GM23338 (cell line): ENCODE data around the gene KCNMA1. TPM values are rescaled to one million over a fixed set of nuclear protein-coding genes. Genes with fewer than 3 reads are reported as not detected.

Source experiments
- ATAC-seq: fragments of 200-7000 bp; cut with Tn5 transposase; 3 replicates; pipeline ENCODE4 v1.9.1; 2020
- DNase-seq: peaks from one replicate; pipeline ENCODE4 v3.0.0-alpha.2; 2015; ENCODE audit warnings: low spot score
- H2AFZ ChIP-seq: fragments of 200-600 bp; sonication (generic); 2 replicates; pipeline ENCODE4 v1.8.0; 2016; ENCODE audit warnings: antibody characterized with exemption, mild to moderate bottlenecking, moderate library complexity
- H3F3A ChIP-seq: fragments of 200-600 bp; sonication (generic); replicated peaks from 2 replicates; pipeline ENCODE4 v1.8.0; 2017; ENCODE audit warnings: antibody characterized with exemption, mixed run types, low read depth
- H3K27ac ChIP-seq: fragments of 200-600 bp; sonication (generic); 2 replicates; pipeline ENCODE4 v1.6.1; 2016; ENCODE audit warnings: low read depth
- H3K27me3 ChIP-seq: fragments of 200-600 bp; sonication (generic); 2 replicates; pipeline ENCODE4 v1.8.0; 2016; ENCODE audit warnings: mild to moderate bottlenecking, mixed run types, moderate library complexity; ENCODE audit not compliant: insufficient read depth
- H3K36me3 ChIP-seq: fragments of 200-600 bp; sonication (generic); 2 replicates; pipeline ENCODE4 v1.8.0; 2016; ENCODE audit warnings: mild to moderate bottlenecking; ENCODE audit not compliant: insufficient read depth
- H3K4me1 ChIP-seq: fragments of 200-600 bp; sonication (generic); 2 replicates; pipeline ENCODE4 v1.8.0; 2016; ENCODE audit warnings: mild to moderate bottlenecking, moderate library complexity; ENCODE audit not compliant: insufficient read depth
- H3K4me2 ChIP-seq: fragments of 200-600 bp; sonication (generic); 2 replicates; pipeline ENCODE4 v1.7.1; 2017; ENCODE audit warnings: mixed run types
- H3K4me3 ChIP-seq: fragments of 200-600 bp; sonication (generic); 2 replicates; pipeline ENCODE4 v1.6.1; 2016; ENCODE audit warnings: mixed run types
- H3K79me2 ChIP-seq: fragments of 200-600 bp; sonication (generic); replicated peaks from 2 replicates; pipeline ENCODE4 v1.8.0; 2017; ENCODE audit warnings: mild to moderate bottlenecking; ENCODE audit not compliant: insufficient read depth
- H3K9me2 ChIP-seq: fragments of 200-600 bp; sonication (generic); 2 replicates; pipeline ENCODE4 v1.8.0; 2017; ENCODE audit not compliant: insufficient read depth
- H4K20me1 ChIP-seq: fragments of 200-600 bp; sonication (generic); replicated peaks from 2 replicates; pipeline ENCODE4 v1.8.0; 2017; ENCODE audit warnings: mild to moderate bottlenecking; ENCODE audit not compliant: insufficient read depth
- H3K27ac Mint-ChIP-seq: 2 replicates; pipeline ENCODE4 v1.8.0; 2020; ENCODE audit warnings: inconsistent platforms, mild to moderate bottlenecking, moderate library complexity, mixed read lengths
- H3K27me3 Mint-ChIP-seq: 3 replicates; pipeline ENCODE4 v1.8.0; 2022; ENCODE audit warnings: low read depth, mild to moderate bottlenecking, moderate library complexity, mixed read lengths, inconsistent platforms; ENCODE audit not compliant: insufficient read depth, poor library complexity
- H3K36me3 Mint-ChIP-seq: 3 replicates; pipeline ENCODE4 v1.8.0; 2021; ENCODE audit warnings: low read depth, mild to moderate bottlenecking, inconsistent platforms, moderate library complexity, mixed read lengths
- H3K4me1 Mint-ChIP-seq: 3 replicates; pipeline ENCODE4 v1.8.0; 2020; ENCODE audit warnings: mild to moderate bottlenecking, inconsistent platforms, mixed read lengths
- H3K4me3 Mint-ChIP-seq: 3 replicates; pipeline ENCODE4 v1.8.0; 2021; ENCODE audit warnings: moderate library complexity, mild to moderate bottlenecking, inconsistent platforms, mixed read lengths
- H3K9me3 Mint-ChIP-seq: 3 replicates; pipeline ENCODE4 v1.8.0; 2020; ENCODE audit warnings: moderate library complexity, mild to moderate bottlenecking, inconsistent platforms, mixed read lengths
- CREB1 ChIP-seq: fragments of 250-450 bp; sonication (Bioruptor Pico); IDR thresholded peaks from 2 replicates; pipeline ENCODE4 v1.5.0; 2020; ENCODE audit warnings: low read depth, mild to moderate bottlenecking, moderate library complexity
- CTCF ChIP-seq, 2 experiments: fragments of 200-600 bp in 1 of 2; sonication (generic) in 1 of 2; conservative IDR thresholded peaks; 2 replicates each; pipeline versions ENCODE4 v1.5.1 to v1.6.1; 2016 to 2017; ENCODE audit warnings: antibody characterized with exemption in 2 of 2, low read depth in 2 of 2, mild to moderate bottlenecking in 2 of 2, moderate library complexity in 1 of 2
- EZH2 ChIP-seq: fragments of 200-600 bp; sonication (generic); IDR thresholded peaks from one replicate; pipeline ENCODE4 v1.8.0; 2017; ENCODE audit warnings: antibody characterized with exemption, mild to moderate bottlenecking, low read depth; ENCODE audit not compliant: unreplicated experiment
- EZH2phosphoT487 ChIP-seq: fragments of 200-600 bp; sonication (generic); IDR thresholded peaks from one replicate; pipeline ENCODE4 v1.8.1; 2018; ENCODE audit warnings: antibody characterized with exemption; ENCODE audit not compliant: unreplicated experiment
- JUNB ChIP-seq: IDR thresholded peaks from one replicate; pipeline ENCODE4 v1.6.1; 2016; ENCODE audit warnings: antibody characterized with exemption; ENCODE audit not compliant: unreplicated experiment
- NANOG ChIP-seq: IDR thresholded peaks from 2 replicates; pipeline ENCODE4 v1.6.1; 2016; ENCODE audit warnings: antibody characterized with exemption, borderline replicate concordance
- POLR2AphosphoS5 ChIP-seq: IDR thresholded peaks from 2 replicates; pipeline ENCODE4 v1.6.1; 2016; ENCODE audit warnings: antibody characterized with exemption, low read depth
- REST ChIP-seq: IDR thresholded peaks from one replicate; pipeline ENCODE4 v1.6.1; 2018; ENCODE audit warnings: antibody characterized with exemption; ENCODE audit not compliant: unreplicated experiment
- ZNF462 ChIP-seq: fragments of 250-450 bp; sonication (Bioruptor Pico); IDR thresholded peaks from 2 replicates; pipeline ENCODE4 v1.5.0; 2020; ENCODE audit warnings: mild to moderate bottlenecking, moderate library complexity
- polyA plus RNA-seq: library from polyadenylated mRNA; unstranded; fragments of >200 nt; fragmentation: Nextera tagmentation; extraction: Ambion mirVana; gene quantifications from 2 replicates; pipeline ENCODE4 v1.2.1, GENCODE V29; 2016
- total RNA-seq: library from RNA; depleted of rRNA; stranded (reverse); fragments of >200 nt; shearing (Covaris generic); gene quantifications from 2 replicates; pipeline ENCODE4 v1.2.3, GENCODE V29; 2014

KCNMA1 gene
- total and polyA plus RNA-seq, 2 experiments from 2014 or later, result 8.2 to 9.0 TPM

GRCh38 chr10:77681839-77682238 is 44.2 kb upstream of the KCNMA1 start (continued):
- TF ChIP-seq REST, result no peak
- no peak for TF ChIP-seq NANOG
- no peak for TF ChIP-seq EZH2
- TF ChIP-seq JUNB, result no peak
- TF ChIP-seq POLR2AphosphoS5, result no peak

- DNase-seq, result no peak
- Histone ChIP-seq H3K4me1 (peaks cover 13% of the 10 kb centered on the region), H3F3A (no peaks in the 10 kb centered on the region), H4K20me1 (no peaks in the 10 kb centered on the region), H3K27ac (no peak overlapping the region), H3K36me3 (no peaks in the 10 kb centered on the region), H3K4me3 (no peak overlapping the region), H3K9me2 (no peaks in the 10 kb centered on the region), H3K27me3 (no peaks in the 10 kb centered on the region), H3K4me2 (no peak overlapping the region), H2AFZ (no peak overlapping the region), H3K79me2 (no peaks in the 10 kb centered on the region)
- no peak overlapping the region for H3K27ac Mint-ChIP-seq
- no peaks in the 10 kb centered on the region; the same call in 2 of the 3 replicates for H3K9me3 Mint-ChIP-seq
- H3K4me3 Mint-ChIP-seq, result no peak overlapping the region
- H3K4me1 Mint-ChIP-seq, result peaks cover 15% of the 10 kb centered on the region
- peaks cover 4% of the 10 kb centered on the region for H3K27me3 Mint-ChIP-seq
- no peaks in the 10 kb centered on the region for H3K36me3 Mint-ChIP-seq
- no peak for ATAC-seq
- TF ChIP-seq ZNF462 (CRISPR knock-in tag) (no peak), CTCF (conservative IDR thresholded peaks at IDR 0.05; ENCODE audit: low read depth in 2 of 2) (no peak), NANOG (no peak), EZH2phosphoT487 (no peak), CREB1 (CRISPR knock-in tag) (no peak)
These were observed 43.2 kb upstream of the KCNMA1 start for GRCh38 chr10:77680811-77681210.
